GM06990 (cell line): ENCODE data around the gene LRRC61.
A peak's percentile ranks its signal among the peaks of the same experiment; 100 is the strongest.
"Not testable (repeated sequence)": the region's sequence is repeated elsewhere in the genome, so short reads cannot be mapped to it uniquely, and the experiment has no call there.

Experiments
- DNase-seq: peaks from one replicate; pipeline ENCODE4 v3.0.0-alpha.2; 2011; ENCODE audit not compliant: insufficient read length; ENCODE audit errors: extremely low read depth
- H3K27me3 ChIP-seq: replicated peaks from 2 replicates; pipeline ENCODE4 v1.6.0; 2011; ENCODE audit warnings: low read length; ENCODE audit not compliant: control insufficient read depth, insufficient read depth
- H3K36me3 ChIP-seq: 2 replicates; pipeline ENCODE4 v1.5.1; 2011; ENCODE audit warnings: low read length; ENCODE audit not compliant: control insufficient read depth, insufficient read depth
- H3K4me3 ChIP-seq: replicated peaks from 2 replicates; pipeline ENCODE4 v1.5.1; 2011; ENCODE audit warnings: low read depth, mild to moderate bottlenecking, control low read depth, low read length
- CTCF ChIP-seq: IDR thresholded peaks from 2 replicates; pipeline ENCODE4 v1.5.1; 2011; ENCODE audit warnings: low read length, control low read depth, mild to moderate bottlenecking, inconsistent platforms; ENCODE audit not compliant: insufficient read depth, poor library complexity, severe bottlenecking

Gene LRRC61, protein sequence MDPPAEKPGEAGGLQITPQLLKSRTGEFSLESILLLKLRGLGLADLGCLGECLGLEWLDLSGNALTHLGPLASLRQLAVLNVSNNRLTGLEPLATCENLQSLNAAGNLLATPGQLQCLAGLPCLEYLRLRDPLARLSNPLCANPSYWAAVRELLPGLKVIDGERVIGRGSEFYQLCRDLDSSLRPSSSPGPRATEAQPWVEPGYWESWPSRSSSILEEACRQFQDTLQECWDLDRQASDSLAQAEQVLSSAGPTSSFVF

DNA sequence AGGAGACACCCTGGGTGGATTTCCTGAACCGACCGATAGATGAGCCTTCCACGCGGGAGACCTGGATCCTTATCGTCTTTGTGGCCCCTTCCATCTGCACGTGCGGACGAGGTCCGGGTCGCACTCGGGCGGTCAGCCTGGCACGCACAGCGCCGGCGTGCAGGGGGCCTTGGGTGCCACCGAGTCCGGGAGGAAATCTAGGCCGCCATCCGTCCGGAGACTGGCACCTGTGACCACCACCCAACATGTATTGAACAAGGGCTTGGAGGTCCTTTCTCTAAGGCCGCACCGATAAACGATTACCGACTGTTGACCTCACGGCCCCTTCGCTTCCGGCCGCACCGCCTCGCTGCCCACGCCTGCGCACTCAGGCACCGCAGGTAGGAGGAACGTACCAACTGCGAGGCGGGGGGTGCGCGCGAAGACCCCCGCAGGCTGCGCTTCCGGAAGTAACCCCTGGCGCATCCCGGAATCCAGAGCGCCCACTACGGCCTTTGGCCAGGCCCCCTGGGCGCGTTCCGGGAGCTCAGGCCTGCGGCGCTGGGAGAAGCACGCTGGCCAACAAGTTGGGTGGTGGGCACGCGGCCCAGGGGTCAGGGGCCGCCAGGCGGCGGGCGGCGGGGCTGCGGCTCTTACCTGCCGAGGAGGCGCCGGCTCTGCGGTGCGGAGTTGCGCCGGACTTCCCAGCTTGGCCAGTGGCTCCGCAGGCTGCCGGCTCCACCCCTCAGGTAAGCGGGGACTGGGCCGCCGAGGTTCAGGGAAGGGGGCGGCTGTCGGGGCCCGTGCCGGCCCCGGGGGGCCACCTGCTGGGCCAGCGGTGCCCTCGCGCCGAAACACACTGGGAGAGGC, at the start of gene LRRC61, which contains the start of gene ACTR3C:
TSS of gene LRRC61 (plus strand) at position 523 of the 849 bp plus-strand sequence. CDS start 13,507 bp downstream, outside the sequence.
TSS of gene ACTR3C (minus strand) at position 713 of the 849 bp plus-strand sequence. CDS start 28,249 bp downstream, outside the sequence.
- peak; percentile 6 for TF ChIP-seq CTCF
- Histone ChIP-seq H3K36me3 (peaks cover 10% of the 10 kb centered on the region), H3K27me3 (no peaks in the 10 kb centered on the region), H3K4me3 (peak within 1 kb of the TSS; percentile 79)
- peak; percentile 90 for DNase-seq

DNA sequence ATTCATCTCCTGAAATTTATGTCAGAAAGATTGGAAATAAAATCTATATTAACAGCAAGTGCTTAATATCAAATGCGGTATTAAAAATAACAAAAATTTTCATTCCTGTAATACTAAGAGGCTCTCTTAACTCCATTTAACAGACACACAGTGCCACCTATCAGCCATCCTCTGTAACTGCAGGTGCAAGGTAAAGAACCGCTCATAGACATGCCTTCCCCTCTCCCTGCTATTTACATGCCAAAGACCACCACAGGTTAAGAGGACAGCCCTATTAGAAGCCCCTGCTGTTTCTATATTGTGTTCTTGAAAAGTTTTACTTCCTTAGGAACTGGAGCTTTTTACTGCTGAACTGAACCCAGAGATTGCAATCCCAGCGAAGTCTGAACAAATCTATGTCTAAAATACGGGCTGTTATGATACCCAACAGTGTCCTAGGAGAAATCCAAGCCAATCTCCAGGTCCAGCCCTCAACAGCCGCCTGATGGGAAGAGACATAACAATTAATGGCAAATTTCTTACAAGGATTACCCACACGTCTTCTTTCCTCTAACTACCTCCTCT, 46.9 kb upstream of the LRRC61 start:
- TF ChIP-seq CTCF, result peak; percentile 48
- H3K4me3 ChIP-seq, DNase-seq, H3K36me3 ChIP-seq, H3K27me3 ChIP-seq: not testable (repeated sequence)

DNA sequence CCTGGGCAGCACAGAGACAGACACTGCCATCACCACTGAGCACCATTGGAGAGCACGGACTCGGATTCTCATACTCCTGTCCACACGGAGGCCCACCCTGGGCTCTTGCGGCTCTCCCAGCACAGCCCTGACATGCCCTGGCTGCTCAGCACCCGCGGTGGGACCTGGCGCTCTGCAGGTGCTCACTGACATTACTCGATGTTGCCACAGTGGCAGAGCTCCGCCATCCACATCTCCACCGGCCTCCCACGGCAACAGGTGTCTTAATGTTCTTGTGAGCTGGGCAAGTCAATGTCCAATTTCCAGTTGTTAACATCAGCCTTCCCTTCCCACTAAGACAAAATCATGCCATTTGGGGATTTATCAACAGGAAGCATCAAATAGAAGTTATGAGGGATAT, 44.8 kb upstream of the LRRC61 start:
- H3K4me3 ChIP-seq, H3K36me3 ChIP-seq, H3K27me3 ChIP-seq, DNase-seq: not testable (repeated sequence)

DNA sequence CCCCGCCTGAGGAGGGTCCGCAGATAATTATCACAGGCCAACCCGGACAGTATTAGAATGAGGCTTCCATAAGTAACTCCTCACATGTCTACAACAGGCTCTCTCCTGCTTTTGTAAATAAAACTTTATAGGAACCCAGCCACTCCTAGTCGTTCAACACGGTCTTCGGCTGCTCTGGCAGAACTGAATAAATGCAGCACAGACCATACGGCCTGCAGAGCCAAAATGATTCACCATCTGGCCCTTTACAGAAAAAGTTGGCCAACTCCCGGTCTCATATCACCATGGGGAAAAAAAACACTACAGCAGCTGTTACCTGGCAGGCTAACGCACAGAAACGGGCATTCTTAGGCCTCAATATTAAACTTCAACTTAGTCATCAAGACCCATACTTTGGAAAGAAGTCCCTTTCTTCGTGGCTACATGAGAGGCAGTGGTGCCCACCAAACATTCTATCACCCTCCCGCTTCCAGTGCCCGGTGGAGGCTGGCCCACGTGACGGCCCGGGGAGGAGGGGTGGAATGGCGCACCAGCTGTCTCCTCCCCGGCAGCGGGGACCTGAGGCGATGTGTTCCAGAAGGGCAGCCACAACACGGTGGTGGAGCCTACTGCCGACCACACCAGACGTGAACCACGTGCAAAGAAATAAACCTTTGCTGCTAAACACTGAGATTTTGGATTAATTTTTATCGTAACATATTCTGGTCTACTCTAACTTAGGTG, 41.3 kb upstream of the LRRC61 start:
- not testable (repeated sequence) for H3K27me3 ChIP-seq, H3K36me3 ChIP-seq, DNase-seq, H3K4me3 ChIP-seq

- H3K27me3 ChIP-seq, H3K36me3 ChIP-seq, DNase-seq, H3K4me3 ChIP-seq: not testable (repeated sequence)
Measured at GRCh38 chr7:150283111-150283510, 40.0 kb upstream of the LRRC61 start.

GRCh38 chr7:150283608-150284007, 39.5 kb upstream of the LRRC61 start:
- not testable (repeated sequence) for H3K27me3 ChIP-seq, H3K4me3 ChIP-seq, H3K36me3 ChIP-seq, DNase-seq

DNA sequence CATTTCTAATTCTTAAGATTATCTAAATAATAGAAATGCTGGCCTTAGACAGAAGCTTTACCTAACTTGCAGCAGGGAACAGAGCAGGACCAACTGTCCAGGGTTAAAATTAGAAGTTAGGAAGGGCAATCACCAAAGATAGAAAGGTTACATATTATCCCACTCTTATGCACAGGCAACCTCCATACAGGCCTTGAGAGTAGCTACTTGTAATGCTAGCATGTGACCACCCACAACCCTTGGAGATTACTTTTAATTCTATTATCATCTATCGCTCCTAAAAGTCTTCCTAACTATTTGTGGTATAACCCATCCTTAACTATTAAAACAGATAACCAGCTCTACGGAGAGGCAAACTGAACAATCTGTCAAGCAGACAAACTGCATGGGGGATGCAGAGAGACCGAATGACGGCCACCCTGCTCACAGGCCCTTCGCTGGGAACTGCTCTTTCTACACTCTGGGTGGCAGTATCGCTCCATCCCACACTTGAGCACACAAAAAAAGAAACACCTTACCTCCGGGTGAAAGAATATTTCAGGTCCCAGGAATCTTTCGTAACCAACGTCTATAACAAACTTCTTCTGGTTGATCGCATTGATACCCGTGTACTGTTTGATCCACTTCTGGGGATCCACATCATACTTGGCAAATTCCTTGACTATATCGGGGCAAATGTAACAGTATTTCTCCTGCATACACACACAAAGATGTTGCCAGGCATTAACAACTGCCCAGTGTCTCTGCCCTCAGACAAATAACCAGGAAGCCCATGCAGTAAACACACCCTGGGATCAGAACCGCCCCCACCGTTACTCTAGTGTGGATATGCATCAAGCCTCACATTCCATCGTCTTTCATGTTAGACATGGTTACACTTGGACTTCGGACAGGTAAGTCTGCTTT, 37.1 kb upstream of the LRRC61 start:
- not testable (repeated sequence) for H3K36me3 ChIP-seq, DNase-seq, H3K4me3 ChIP-seq, H3K27me3 ChIP-seq
- peak; percentile 48 for TF ChIP-seq CTCF

GRCh38 chr7:150287815-150288214, 35.3 kb upstream of the LRRC61 start:
- H3K4me3 ChIP-seq, H3K36me3 ChIP-seq, DNase-seq, H3K27me3 ChIP-seq: not testable (repeated sequence)

DNA sequence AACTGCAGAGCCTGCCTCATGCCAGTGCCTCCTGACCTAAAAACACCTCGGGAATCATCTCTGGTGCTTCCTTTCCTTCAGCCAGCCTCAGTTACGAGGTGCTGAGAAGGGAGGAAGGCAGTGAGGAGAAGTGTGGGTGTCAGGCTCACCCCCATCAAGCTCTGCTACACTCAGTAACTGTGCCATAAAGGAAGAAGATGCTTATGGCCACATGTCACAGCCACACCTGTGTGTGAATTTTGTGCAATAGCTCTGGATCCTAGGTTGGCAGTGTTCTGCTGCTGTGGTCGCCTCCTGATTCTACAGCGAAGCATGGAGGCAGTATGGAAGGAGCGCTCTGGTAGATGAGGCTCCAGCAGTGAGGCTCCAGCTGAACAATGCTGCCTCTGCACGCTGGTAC, 34.3 kb upstream of the LRRC61 start:
- not testable (repeated sequence) for H3K27me3 ChIP-seq, H3K4me3 ChIP-seq, H3K36me3 ChIP-seq, DNase-seq

- not testable (repeated sequence) for H3K36me3 ChIP-seq, DNase-seq, H3K27me3 ChIP-seq, H3K4me3 ChIP-seq
Measured at GRCh38 chr7:150290317-150290716, 32.8 kb upstream of the LRRC61 start.
